WTC11 (cell line): ENCODE results near the gene ALX4. TPM values are rescaled to one million over a fixed set of nuclear protein-coding genes. Genes with fewer than 3 reads are reported as not detected.

Source experiments
- ATAC-seq: fragments of 200-7000 bp; cut with Tn5 transposase; 2 replicates; pipeline ENCODE4 v1.10.0; 2021; ENCODE audit warnings: mild to moderate bottlenecking, moderate library complexity
- Bru-seq: library from RNA; stranded (reverse); fragments of 400-500 nt; gene quantifications from one replicate; lab custom pipeline; 2021; lab: Mats Ljungman, UMichigan
- CTCF ChIA-PET: fragments of 300-600 bp; sonication (Branson Sonifier 250); formaldehyde crosslinking; loops from one replicate; lab custom pipeline; 2021; ENCODE audit warnings: antibody characterized with exemption; lab: Charles Lee
- POLR2A ChIA-PET: fragments of 350-600 bp; sonication (Branson Sonifier 250); formaldehyde crosslinking; loops from one replicate; lab custom pipeline; 2021; ENCODE audit warnings: antibody characterized with exemption; lab: Charles Lee
- DNase-seq: peaks from one replicate; pipeline ENCODE4 v3.0.0; 2021; ENCODE audit warnings: low spot score
- H3K27ac Mint-ChIP-seq: 2 replicates; pipeline ENCODE4 v1.8.0; 2021; ENCODE audit warnings: mixed read lengths
- H3K27me3 Mint-ChIP-seq: 2 replicates; pipeline ENCODE4 v1.8.0; 2021; ENCODE audit warnings: low read depth, mild to moderate bottlenecking, moderate library complexity, mixed read lengths
- H3K36me3 Mint-ChIP-seq: 2 replicates; pipeline ENCODE4 v1.8.0; 2021; ENCODE audit warnings: mixed read lengths
- H3K4me1 Mint-ChIP-seq: 2 replicates; pipeline ENCODE4 v1.8.0; 2022; ENCODE audit warnings: mixed read lengths
- H3K4me3 Mint-ChIP-seq: 2 replicates; pipeline ENCODE4 v1.8.0; 2021; ENCODE audit warnings: mild to moderate bottlenecking, moderate library complexity, mixed read lengths
- H3K9me3 Mint-ChIP-seq: 2 replicates; pipeline ENCODE4 v1.8.0; 2021; ENCODE audit warnings: mixed read lengths
- CREM ChIP-seq: sonication (generic); formaldehyde crosslinking; IDR thresholded peaks from 2 replicates; pipeline ENCODE4 v1.8.1; 2022; ENCODE audit warnings: mild to moderate bottlenecking, missing genetic modification reagents, moderate library complexity
- EMX1 ChIP-seq: fragments of 250-450 bp; sonication (Bioruptor Pico); IDR thresholded peaks from 2 replicates; pipeline ENCODE4 v1.8.0; 2021; ENCODE audit warnings: mild to moderate bottlenecking
- ETV6 ChIP-seq: sonication (generic); formaldehyde crosslinking; IDR thresholded peaks from 2 replicates; pipeline ENCODE4 v1.8.1; 2022; ENCODE audit warnings: mild to moderate bottlenecking, missing genetic modification reagents
- IRF2 ChIP-seq: sonication (generic); formaldehyde crosslinking; IDR thresholded peaks from 2 replicates; pipeline ENCODE4 v1.8.0; 2022; ENCODE audit warnings: low read depth, missing genetic modification reagents, borderline replicate concordance
- KAT7 ChIP-seq: sonication (generic); formaldehyde crosslinking; IDR thresholded peaks from 2 replicates; pipeline ENCODE4 v1.8.1; 2023; ENCODE audit warnings: missing genetic modification reagents, mild to moderate bottlenecking, borderline replicate concordance
- MXD4 ChIP-seq: fragments of 250-450 bp; sonication (Bioruptor Pico); IDR thresholded peaks from 2 replicates; pipeline ENCODE4 v1.8.0; 2021; ENCODE audit warnings: mild to moderate bottlenecking, moderate library complexity, borderline replicate concordance
- NFYB ChIP-seq: sonication (generic); formaldehyde crosslinking; conservative IDR thresholded peaks from 2 replicates; pipeline ENCODE4 v1.8.0; 2022; ENCODE audit warnings: low read depth, missing genetic modification reagents
- RORB ChIP-seq: fragments of 250-450 bp; sonication (Bioruptor Pico); IDR thresholded peaks from 2 replicates; pipeline ENCODE4 v1.9.0; 2021; ENCODE audit warnings: mild to moderate bottlenecking
- SOX15 ChIP-seq: fragments of 250-450 bp; sonication (Bioruptor Pico); IDR thresholded peaks from 2 replicates; pipeline ENCODE4 v1.9.0; 2021; ENCODE audit warnings: mild to moderate bottlenecking
- TCF7 ChIP-seq: sonication (generic); formaldehyde crosslinking; IDR thresholded peaks from 2 replicates; pipeline ENCODE4 v1.8.0; 2022; ENCODE audit warnings: mild to moderate bottlenecking, low read depth, missing genetic modification reagents, moderate library complexity
- TEAD4 ChIP-seq: sonication (generic); formaldehyde crosslinking; IDR thresholded peaks from 2 replicates; pipeline ENCODE4 v1.8.0; 2022; ENCODE audit warnings: mild to moderate bottlenecking, missing genetic modification reagents
- ZNF121 ChIP-seq: sonication (generic); formaldehyde crosslinking; IDR thresholded peaks from 2 replicates; pipeline ENCODE4 v1.8.0; 2023; ENCODE audit warnings: missing genetic modification reagents
- ZNF232 ChIP-seq: sonication (generic); formaldehyde crosslinking; IDR thresholded peaks from 2 replicates; pipeline ENCODE4 v1.8.0; 2022; ENCODE audit warnings: mild to moderate bottlenecking, missing genetic modification reagents
- ZNF423 ChIP-seq: fragments of 250-450 bp; sonication (Bioruptor Pico); IDR thresholded peaks from 2 replicates; pipeline ENCODE4 v2.1.2; 2022; ENCODE audit warnings: mild to moderate bottlenecking, moderate library complexity
- ZNF671 ChIP-seq: fragments of 250-450 bp; sonication (Bioruptor Pico); IDR thresholded peaks from 2 replicates; pipeline ENCODE4 v1.8.0; 2021; ENCODE audit warnings: mild to moderate bottlenecking
- long read RNA-seq, 3 experiments: library from RNA in 1 of 3; library from capped mRNA in 1 of 3; library from polyadenylated mRNA in 1 of 3; unstranded in 2 of 3; stranded (forward) in 1 of 3; transcript quantifications; one replicate each; pipeline ENCODE4 v2.0.0, GENCODE V29; 2021
- total RNA-seq: library from RNA; stranded (reverse); gene quantifications from 3 replicates; pipeline ENCODE4 v1.2.3, GENCODE V29; 2021
- TF ChIP-seq, protein P1 (sequence below): sonication (generic); formaldehyde crosslinking; IDR thresholded peaks from 2 replicates; pipeline ENCODE4 v1.8.0; 2022; ENCODE audit warnings: mild to moderate bottlenecking, missing genetic modification reagents
- TF ChIP-seq, protein P2 (sequence below): sonication (generic); formaldehyde crosslinking; IDR thresholded peaks from 2 replicates; pipeline ENCODE4 v1.8.1; 2022; ENCODE audit warnings: low read depth, mild to moderate bottlenecking, moderate library complexity, missing genetic modification reagents, borderline replicate concordance
- TF ChIP-seq, protein P3 (sequence below): fragments of 250-450 bp; sonication (Bioruptor Pico); IDR thresholded peaks from 2 replicates; pipeline ENCODE4 v1.8.0; 2021; ENCODE audit warnings: mild to moderate bottlenecking
- TF ChIP-seq, protein P4 (sequence below): sonication (generic); formaldehyde crosslinking; IDR thresholded peaks from 2 replicates; pipeline ENCODE4 v1.8.0; 2022; ENCODE audit warnings: mild to moderate bottlenecking, missing genetic modification reagents
- TF ChIP-seq, protein P5 (sequence below): sonication (generic); formaldehyde crosslinking; IDR thresholded peaks from 2 replicates; pipeline ENCODE4 v1.8.0; 2022; ENCODE audit warnings: mild to moderate bottlenecking, missing genetic modification reagents
- TF ChIP-seq, protein P6 (sequence below): sonication (generic); formaldehyde crosslinking; IDR thresholded peaks from 2 replicates; pipeline ENCODE4 v1.8.1; 2023; ENCODE audit warnings: mild to moderate bottlenecking, missing genetic modification reagents, moderate library complexity
- TF ChIP-seq, protein P7 (sequence below): sonication (generic); formaldehyde crosslinking; IDR thresholded peaks from 2 replicates; pipeline ENCODE4 v1.8.1; 2023; ENCODE audit warnings: mild to moderate bottlenecking, missing genetic modification reagents

Gene ALX4
- total RNA-seq (not detected in 3 replicates), Bru-seq, nascent RNA (percentile 3 among the genes with signal in this experiment)
- long read RNA-seq, experiment 1 = 0 reads
- long read RNA-seq, experiment 2 = 0 reads
- long read RNA-seq, experiment 3 = 0 reads

DNA sequence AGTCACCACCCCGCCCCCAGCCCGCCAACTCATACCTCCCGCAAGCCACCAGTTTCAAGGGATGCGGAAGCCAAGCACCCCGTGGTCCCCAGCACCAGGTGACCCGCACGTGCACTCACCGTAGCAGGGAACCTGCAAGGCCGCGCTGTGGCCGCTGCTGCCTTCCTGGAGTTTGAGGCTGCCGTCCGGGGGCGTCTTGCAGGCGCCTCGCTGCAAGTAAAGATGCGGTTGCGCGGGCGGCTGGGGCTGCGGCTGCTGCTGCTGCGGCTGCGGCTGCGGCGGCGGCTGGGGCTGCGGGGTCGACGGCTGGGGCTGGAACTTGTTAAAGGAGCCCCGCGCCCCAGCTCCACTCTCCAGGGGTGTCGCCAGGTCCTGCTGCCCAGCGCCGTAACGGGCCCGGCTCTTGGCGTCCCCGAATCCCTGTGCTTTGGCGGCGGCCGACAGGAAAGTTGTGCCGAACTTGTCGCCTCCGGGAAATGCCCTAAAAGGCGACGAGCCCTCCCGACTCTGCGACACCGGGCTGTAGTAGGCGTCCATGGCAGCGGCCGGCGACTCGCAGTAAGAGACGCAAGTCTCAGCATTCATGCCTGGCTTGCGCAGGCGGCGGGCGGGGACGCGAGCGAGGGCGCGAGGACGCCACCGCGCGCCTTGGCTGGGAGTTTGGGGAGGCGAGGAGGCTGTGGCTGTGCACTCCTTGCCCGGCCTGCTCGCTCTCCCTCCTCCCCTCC, at the start of gene ALX4:
ALX4 (minus strand) TSS at position 662 of the 728 bp plus-strand sequence; CDS start at position 585, 77 bp downstream.
- Mint-ChIP-seq H3K4me3 (peak within 1 kb of the TSS; percentile 60), H3K4me1 (peaks cover 64% of the 10 kb centered on the region), H3K27ac (no peak within 1 kb of the TSS), H3K36me3 (no peaks in the 10 kb centered on the region), H3K27me3 (peaks cover 100% of the 10 kb centered on the region), H3K9me3 (no peaks in the 10 kb centered on the region)
- ATAC-seq = peak; percentile 40
- POLR2A ChIA-PET = interaction anchor here (0.7 kb wide), 1 partner anchor 51 kb away, joined by 3 read pairs; no protein-coding TSS in a partner anchor
- CTCF ChIA-PET = interaction anchor here (0.6 to 1.1 kb wide), 3 partner anchors 10 to 176 kb away, joined by 3 to 4 read pairs (median 3); no protein-coding TSS in a partner anchor
- TF ChIP-seq IRF2 (CRISPR knock-in tag) = no peak
- TF ChIP-seq TCF7 (CRISPR knock-in tag) = no peak
- TF ChIP-seq EMX1 (CRISPR knock-in tag) = no peak
- TF ChIP-seq, protein P1, sequence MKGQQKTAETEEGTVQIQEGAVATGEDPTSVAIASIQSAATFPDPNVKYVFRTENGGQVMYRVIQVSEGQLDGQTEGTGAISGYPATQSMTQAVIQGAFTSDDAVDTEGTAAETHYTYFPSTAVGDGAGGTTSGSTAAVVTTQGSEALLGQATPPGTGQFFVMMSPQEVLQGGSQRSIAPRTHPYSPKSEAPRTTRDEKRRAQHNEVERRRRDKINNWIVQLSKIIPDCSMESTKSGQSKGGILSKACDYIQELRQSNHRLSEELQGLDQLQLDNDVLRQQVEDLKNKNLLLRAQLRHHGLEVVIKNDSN = 0 out of 2 replicates have a peak, but pooled peaks have one; percentile 40
- no peak for TF ChIP-seq TEAD4 (CRISPR knock-in tag)
- TF ChIP-seq, protein P2, sequence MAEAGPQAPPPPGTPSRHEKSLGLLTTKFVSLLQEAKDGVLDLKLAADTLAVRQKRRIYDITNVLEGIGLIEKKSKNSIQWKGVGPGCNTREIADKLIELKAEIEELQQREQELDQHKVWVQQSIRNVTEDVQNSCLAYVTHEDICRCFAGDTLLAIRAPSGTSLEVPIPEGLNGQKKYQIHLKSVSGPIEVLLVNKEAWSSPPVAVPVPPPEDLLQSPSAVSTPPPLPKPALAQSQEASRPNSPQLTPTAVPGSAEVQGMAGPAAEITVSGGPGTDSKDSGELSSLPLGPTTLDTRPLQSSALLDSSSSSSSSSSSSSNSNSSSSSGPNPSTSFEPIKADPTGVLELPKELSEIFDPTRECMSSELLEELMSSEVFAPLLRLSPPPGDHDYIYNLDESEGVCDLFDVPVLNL (CRISPR knock-in tag) = no peak
- TF ChIP-seq, protein P3, sequence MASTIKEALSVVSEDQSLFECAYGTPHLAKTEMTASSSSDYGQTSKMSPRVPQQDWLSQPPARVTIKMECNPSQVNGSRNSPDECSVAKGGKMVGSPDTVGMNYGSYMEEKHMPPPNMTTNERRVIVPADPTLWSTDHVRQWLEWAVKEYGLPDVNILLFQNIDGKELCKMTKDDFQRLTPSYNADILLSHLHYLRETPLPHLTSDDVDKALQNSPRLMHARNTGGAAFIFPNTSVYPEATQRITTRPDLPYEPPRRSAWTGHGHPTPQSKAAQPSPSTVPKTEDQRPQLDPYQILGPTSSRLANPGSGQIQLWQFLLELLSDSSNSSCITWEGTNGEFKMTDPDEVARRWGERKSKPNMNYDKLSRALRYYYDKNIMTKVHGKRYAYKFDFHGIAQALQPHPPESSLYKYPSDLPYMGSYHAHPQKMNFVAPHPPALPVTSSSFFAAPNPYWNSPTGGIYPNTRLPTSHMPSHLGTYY (CRISPR knock-in tag) = no peak
- TF ChIP-seq, protein P4, sequence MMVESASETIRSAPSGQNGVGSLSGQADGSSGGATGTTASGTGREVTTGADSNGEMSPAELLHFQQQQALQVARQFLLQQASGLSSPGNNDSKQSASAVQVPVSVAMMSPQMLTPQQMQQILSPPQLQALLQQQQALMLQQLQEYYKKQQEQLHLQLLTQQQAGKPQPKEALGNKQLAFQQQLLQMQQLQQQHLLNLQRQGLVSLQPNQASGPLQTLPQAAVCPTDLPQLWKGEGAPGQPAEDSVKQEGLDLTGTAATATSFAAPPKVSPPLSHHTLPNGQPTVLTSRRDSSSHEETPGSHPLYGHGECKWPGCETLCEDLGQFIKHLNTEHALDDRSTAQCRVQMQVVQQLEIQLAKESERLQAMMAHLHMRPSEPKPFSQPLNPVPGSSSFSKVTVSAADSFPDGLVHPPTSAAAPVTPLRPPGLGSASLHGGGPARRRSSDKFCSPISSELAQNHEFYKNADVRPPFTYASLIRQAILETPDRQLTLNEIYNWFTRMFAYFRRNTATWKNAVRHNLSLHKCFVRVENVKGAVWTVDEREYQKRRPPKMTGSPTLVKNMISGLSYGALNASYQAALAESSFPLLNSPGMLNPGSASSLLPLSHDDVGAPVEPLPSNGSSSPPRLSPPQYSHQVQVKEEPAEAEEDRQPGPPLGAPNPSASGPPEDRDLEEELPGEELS (CRISPR knock-in tag) = peak; percentile 67; the same call in 1 of the 2 replicates
- TF ChIP-seq RORB (CRISPR knock-in tag) = no peak
- TF ChIP-seq ETV6 = 0 out of 2 replicates have a peak, but pooled peaks have one; percentile 45
- TF ChIP-seq NFYB = no peak
- TF ChIP-seq ZNF423 = no peak
- TF ChIP-seq CREM = no peak
- no peak for TF ChIP-seq ZNF232 (CRISPR knock-in tag)
- TF ChIP-seq KAT7 (CRISPR knock-in tag) = peak; percentile 56; the same call in 1 of the 2 replicates
- no peak for TF ChIP-seq SOX15 (CRISPR knock-in tag)
- TF ChIP-seq ZNF121 (CRISPR knock-in tag) = 0 out of 2 replicates have a peak, but pooled peaks have one; percentile 27
- TF ChIP-seq, protein P5, sequence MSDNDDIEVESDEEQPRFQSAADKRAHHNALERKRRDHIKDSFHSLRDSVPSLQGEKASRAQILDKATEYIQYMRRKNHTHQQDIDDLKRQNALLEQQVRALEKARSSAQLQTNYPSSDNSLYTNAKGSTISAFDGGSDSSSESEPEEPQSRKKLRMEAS (CRISPR knock-in tag) = 0 out of 2 replicates have a peak, but pooled peaks have one; percentile 30
- no peak for TF ChIP-seq ZNF671 (CRISPR knock-in tag)
- TF ChIP-seq, protein P6, sequence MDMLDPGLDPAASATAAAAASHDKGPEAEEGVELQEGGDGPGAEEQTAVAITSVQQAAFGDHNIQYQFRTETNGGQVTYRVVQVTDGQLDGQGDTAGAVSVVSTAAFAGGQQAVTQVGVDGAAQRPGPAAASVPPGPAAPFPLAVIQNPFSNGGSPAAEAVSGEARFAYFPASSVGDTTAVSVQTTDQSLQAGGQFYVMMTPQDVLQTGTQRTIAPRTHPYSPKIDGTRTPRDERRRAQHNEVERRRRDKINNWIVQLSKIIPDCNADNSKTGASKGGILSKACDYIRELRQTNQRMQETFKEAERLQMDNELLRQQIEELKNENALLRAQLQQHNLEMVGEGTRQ (CRISPR knock-in tag) = no peak
- TF ChIP-seq, protein P7, sequence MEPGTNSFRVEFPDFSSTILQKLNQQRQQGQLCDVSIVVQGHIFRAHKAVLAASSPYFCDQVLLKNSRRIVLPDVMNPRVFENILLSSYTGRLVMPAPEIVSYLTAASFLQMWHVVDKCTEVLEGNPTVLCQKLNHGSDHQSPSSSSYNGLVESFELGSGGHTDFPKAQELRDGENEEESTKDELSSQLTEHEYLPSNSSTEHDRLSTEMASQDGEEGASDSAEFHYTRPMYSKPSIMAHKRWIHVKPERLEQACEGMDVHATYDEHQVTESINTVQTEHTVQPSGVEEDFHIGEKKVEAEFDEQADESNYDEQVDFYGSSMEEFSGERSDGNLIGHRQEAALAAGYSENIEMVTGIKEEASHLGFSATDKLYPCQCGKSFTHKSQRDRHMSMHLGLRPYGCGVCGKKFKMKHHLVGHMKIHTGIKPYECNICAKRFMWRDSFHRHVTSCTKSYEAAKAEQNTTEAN (CRISPR knock-in tag) = no peak
- no peak for TF ChIP-seq MXD4 (CRISPR knock-in tag)
- peak; percentile 80 for DNase-seq
